Activated CD8-positive, alpha-beta memory T cell treated with anti-CD3 and anti-CD28 coated beads, Interleukin-2, amount 10 ng/mL, durations not matched to agents 7 days and 5 days (primary cell): ENCODE results near the gene INTU. TPM values are rescaled to one million over a fixed set of nuclear protein-coding genes. Genes with fewer than 3 reads are reported as not detected.

Source experiments
- total RNA-seq, 2 experiments: library from RNA; stranded (reverse); gene quantifications; one replicate each; pipeline ENCODE4 v1.2.3, GENCODE V29; 2021

INTU gene
- total RNA-seq, 2 experiments from 2014 or later = 0.03 to 0.12 TPM

Other genes with a start within 250 kb of the INTU start
- not detected for gene SLC25A31, start 97.4 kb downstream of the INTU start, total RNA-seq
- gene HSPA4L, start 149.4 kb downstream of the INTU start, total RNA-seq = 1 to 10 TPM in 1 of 2 experiments, under 1 TPM in 1; 0.15 to 1.3 TPM
- gene PLK4, start 247.9 kb downstream of the INTU start, total RNA-seq = 10 to 100 TPM; 60.1 to 66.1 TPM